ENCODE data around the gene DENND4C.
A peak's percentile ranks its signal among the peaks of the same experiment; 100 is the strongest.
"Not testable (repeated sequence)": the region's sequence is repeated elsewhere in the genome, so short reads cannot be mapped to it uniquely, and the experiment has no call there.

Gene DENND4C

GRCh38 chr9:19409401-19410194 lies 179.1 kb downstream of the DENND4C start:
- H3K9ac ChIP-seq = peak overlapping the region; percentile 86
- H4K20me1 ChIP-seq = no peaks in the 10 kb centered on the region
- no peaks in the 10 kb centered on the region for H3K27me3 ChIP-seq
- H3K27ac ChIP-seq = peak overlapping the region; percentile 81
- H3K9me3 ChIP-seq = no peaks in the 10 kb centered on the region; the same call in 1 of the 2 replicates
- H3K4me3 ChIP-seq = peak overlapping the region; percentile 89
- TF ChIP-seq Cebpa-rat (IDR thresholded peaks at IDR 0.05) = no peak
- H3K4me1 ChIP-seq = peaks cover 26% of the 10 kb centered on the region
- no peaks in the 10 kb centered on the region for H3K36me3 ChIP-seq
- H3K4me2 ChIP-seq = peak overlapping the region; percentile 96

- Histone ChIP-seq H3K9ac (no peak overlapping the region; the same call in 1 of the 2 replicates), H3K4me2 (peak overlapping the region; percentile 96), H3K9me3 (no peaks in the 10 kb centered on the region), H4K20me1 (no peaks in the 10 kb centered on the region), H3K4me3 (peak overlapping the region; percentile 89), H3K27me3 (no peaks in the 10 kb centered on the region), H3K36me3 (no peaks in the 10 kb centered on the region), H3K4me1 (peaks cover 26% of the 10 kb centered on the region), H3K27ac (no peak overlapping the region)
- no peak for TF ChIP-seq Cebpa-rat (IDR thresholded peaks at IDR 0.05)
Measured at GRCh38 chr9:19410195-19410503, 179.7 kb downstream of the DENND4C start.

- Histone ChIP-seq H3K4me3 (no peak overlapping the region), H4K20me1 (no peaks in the 10 kb centered on the region), H3K9me3 (no peaks in the 10 kb centered on the region), H3K36me3 (no peaks in the 10 kb centered on the region), H3K9ac (no peak overlapping the region), H3K4me1 (peaks cover 26% of the 10 kb centered on the region), H3K27ac (no peak overlapping the region), H3K4me2 (peak overlapping the region; percentile 96), H3K27me3 (no peaks in the 10 kb centered on the region)
- no peak for TF ChIP-seq Cebpa-rat (IDR thresholded peaks at IDR 0.05)
Measured at GRCh38 chr9:19410594-19410993, 180.1 kb downstream of the DENND4C start.

- H3K27ac ChIP-seq = no peak overlapping the region
- no peaks in the 10 kb centered on the region for H3K9me3 ChIP-seq
- H3K4me1 ChIP-seq = peaks cover 26% of the 10 kb centered on the region
- no peak overlapping the region for H3K4me2 ChIP-seq
- no peak overlapping the region for H3K4me3 ChIP-seq
- no peak for TF ChIP-seq Cebpa-rat (IDR thresholded peaks at IDR 0.05)
- no peaks in the 10 kb centered on the region for H4K20me1 ChIP-seq
- no peaks in the 10 kb centered on the region for H3K36me3 ChIP-seq
- no peak overlapping the region for H3K9ac ChIP-seq
- no peaks in the 10 kb centered on the region for H3K27me3 ChIP-seq
Measured at GRCh38 chr9:19411316-19411715, 180.8 kb downstream of the DENND4C start.

DNA sequence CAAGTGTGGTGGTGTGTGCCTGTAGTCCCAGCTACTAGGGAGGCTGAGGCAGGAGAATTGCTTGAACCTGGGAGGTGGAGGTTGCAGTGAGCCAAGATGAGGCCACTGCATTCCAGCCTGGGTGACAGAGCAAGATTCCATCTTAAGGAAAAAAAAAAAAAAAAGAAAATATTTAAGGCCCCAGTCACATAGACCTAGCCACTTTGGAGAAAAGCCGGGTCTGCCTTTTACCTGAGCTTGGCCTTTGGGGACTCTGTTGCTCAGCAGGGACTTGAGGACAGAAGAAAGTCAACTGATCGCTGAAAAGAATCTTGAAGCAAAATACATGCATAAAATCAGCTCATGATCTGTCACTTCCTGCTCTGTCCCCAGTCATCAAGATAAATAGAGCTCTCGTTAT lies 183.0 kb downstream of the DENND4C start:
- not testable (repeated sequence) for H3K27ac ChIP-seq

DNA sequence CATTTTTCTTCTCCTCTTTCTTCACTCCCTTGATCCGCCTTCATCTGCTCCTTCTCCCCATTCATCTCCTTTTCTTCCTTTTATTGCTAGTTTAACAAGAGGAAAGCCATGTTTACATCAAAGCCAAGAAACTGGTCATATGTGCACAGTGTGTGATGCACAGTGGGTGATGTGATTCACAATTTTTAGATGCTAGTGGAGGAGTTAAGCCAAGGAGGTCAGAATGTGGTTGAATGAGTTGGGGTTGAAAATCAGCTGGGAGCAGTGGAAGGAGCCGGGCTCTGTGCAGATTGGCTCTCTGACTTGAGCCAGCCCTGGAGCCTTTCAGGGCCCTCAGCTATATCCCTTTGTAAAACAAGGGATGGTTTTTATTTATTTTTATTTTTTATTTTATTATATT lies 185.7 kb downstream of the DENND4C start:
- Histone ChIP-seq H4K20me1 (no peaks in the 10 kb centered on the region), H3K27me3 (no peaks in the 10 kb centered on the region), H3K9ac (no peak overlapping the region), H3K4me2 (no peak overlapping the region), H3K4me3 (no peak overlapping the region), H3K27ac (no peak overlapping the region), H3K36me3 (no peaks in the 10 kb centered on the region), H3K4me1 (no peaks in the 10 kb centered on the region), H3K9me3 (no peaks in the 10 kb centered on the region)
- TF ChIP-seq Cebpa-rat (IDR thresholded peaks at IDR 0.05) = no peak

More for the DNA sequence above, 183.0 kb downstream of the DENND4C start:
- H3K9ac ChIP-seq, H3K9me3 ChIP-seq, H4K20me1 ChIP-seq, H3K36me3 ChIP-seq, H3K4me2 ChIP-seq, H3K4me3 ChIP-seq, H3K27me3 ChIP-seq: not testable (repeated sequence)
- peaks cover 14% of the 10 kb centered on the region for H3K4me1 ChIP-seq

DNA sequence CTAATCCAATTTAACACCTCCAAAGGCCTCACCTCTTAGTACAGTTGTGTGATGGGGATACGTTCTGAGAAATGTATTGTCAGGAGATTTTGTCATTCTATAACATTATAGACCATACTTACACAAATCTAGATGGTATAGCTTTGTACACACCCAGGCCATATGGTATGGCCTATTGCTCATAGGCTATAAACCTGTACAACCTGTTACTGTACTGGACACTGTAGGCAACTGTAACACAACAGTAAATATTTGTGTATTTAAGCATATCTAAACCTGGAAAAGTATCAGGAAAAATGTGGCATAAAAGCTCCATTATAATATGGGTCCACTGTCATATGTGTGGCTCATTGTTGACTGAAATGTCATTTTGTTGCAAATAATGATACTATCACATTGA lies 190.4 kb downstream of the DENND4C start:
- H3K27me3 ChIP-seq = no peaks in the 10 kb centered on the region
- no peak overlapping the region for H3K4me2 ChIP-seq
- H3K9ac ChIP-seq = no peak overlapping the region
- no peaks in the 10 kb centered on the region for H3K9me3 ChIP-seq
- H3K4me3 ChIP-seq = no peak overlapping the region
- TF ChIP-seq Cebpa-rat (IDR thresholded peaks at IDR 0.05) = no peak
- H3K4me1 ChIP-seq = no peaks in the 10 kb centered on the region
- no peaks in the 10 kb centered on the region for H4K20me1 ChIP-seq
- H3K27ac ChIP-seq = no peak overlapping the region
- peaks cover 14% of the 10 kb centered on the region; the same call in 1 of the 2 replicates for H3K36me3 ChIP-seq
